ENCODE data around the gene SURF4. TPM values are rescaled to one million over a fixed set of nuclear protein-coding genes. Genes with fewer than 3 reads are reported as not detected.

The SURF4 gene
- total RNA-seq, 1 donor from 2014 or later = 243 TPM

- Mint-ChIP-seq H3K4me3 (ENCODE audit: unreplicated experiment) (no peak overlapping the region), H3K27me3 (ENCODE audit: low read depth) (no peaks in the 10 kb centered on the region), H3K9me3 (ENCODE audit: low read depth) (no peaks in the 10 kb centered on the region), H3K4me1 (ENCODE audit: low read depth) (no peaks in the 10 kb centered on the region), H3K27ac (ENCODE audit: unreplicated experiment) (no peak overlapping the region), H3K36me3 (ENCODE audit: low read depth) (peaks cover 23% of the 10 kb centered on the region)
- TF ChIP-seq CTCF (IDR thresholded peaks at IDR 0.05) = no peak
- no peak for DNase-seq (ENCODE audit: low spot score)
Measured at GRCh38 chr9:133408042-133408441, 32.2 kb upstream of the SURF4 start.

- H3K4me3 Mint-ChIP-seq (ENCODE audit: unreplicated experiment) = no peak overlapping the region
Measured at GRCh38 chr9:133406480-133407307, 30.8 kb upstream of the SURF4 start.

GRCh38 chr9:133405508-133406438 lies 29.9 kb upstream of the SURF4 start:
- Mint-ChIP-seq H3K9me3 (ENCODE audit: low read depth) (no peaks in the 10 kb centered on the region), H3K36me3 (ENCODE audit: low read depth) (peaks cover 16% of the 10 kb centered on the region)
- no peak for DNase-seq (ENCODE audit: low spot score)

More at GRCh38 chr9:133406480-133407307, 30.8 kb upstream of the SURF4 start:
- H3K4me1 Mint-ChIP-seq (ENCODE audit: low read depth) = no peaks in the 10 kb centered on the region
- H3K36me3 Mint-ChIP-seq (ENCODE audit: low read depth) = peaks cover 17% of the 10 kb centered on the region
- H3K27ac Mint-ChIP-seq (ENCODE audit: unreplicated experiment) = no peak overlapping the region
- H3K9me3 Mint-ChIP-seq (ENCODE audit: low read depth) = no peaks in the 10 kb centered on the region
- no peak for DNase-seq (ENCODE audit: low spot score)
- no peaks in the 10 kb centered on the region for H3K27me3 Mint-ChIP-seq (ENCODE audit: low read depth)
- TF ChIP-seq CTCF (IDR thresholded peaks at IDR 0.05) = peak; percentile 91

GRCh38 chr9:133404454-133405002 lies 28.7 kb upstream of the SURF4 start:
- Mint-ChIP-seq H3K27me3 (ENCODE audit: low read depth) (no peaks in the 10 kb centered on the region), H3K36me3 (ENCODE audit: low read depth) (peaks cover 9% of the 10 kb centered on the region), H3K27ac (ENCODE audit: unreplicated experiment) (no peak overlapping the region), H3K9me3 (ENCODE audit: low read depth) (no peaks in the 10 kb centered on the region), H3K4me3 (ENCODE audit: unreplicated experiment) (no peak overlapping the region), H3K4me1 (ENCODE audit: low read depth) (no peaks in the 10 kb centered on the region)
- no peak for DNase-seq (ENCODE audit: low spot score)
- TF ChIP-seq CTCF (IDR thresholded peaks at IDR 0.05) = no peak

More at GRCh38 chr9:133405508-133406438, 29.9 kb upstream of the SURF4 start:
- no peak overlapping the region for H3K27ac Mint-ChIP-seq (ENCODE audit: unreplicated experiment)
- no peaks in the 10 kb centered on the region for H3K4me1 Mint-ChIP-seq (ENCODE audit: low read depth)
- H3K27me3 Mint-ChIP-seq (ENCODE audit: low read depth) = no peaks in the 10 kb centered on the region
- no peak overlapping the region for H3K4me3 Mint-ChIP-seq (ENCODE audit: unreplicated experiment)
- no peak for TF ChIP-seq CTCF (IDR thresholded peaks at IDR 0.05)
